ENCODE measurements around the gene MCC.
"Not testable (repeated sequence)": the region's sequence is repeated elsewhere in the genome, so short reads cannot be mapped to it uniquely, and the experiment has no call there.

MCC gene

DNA sequence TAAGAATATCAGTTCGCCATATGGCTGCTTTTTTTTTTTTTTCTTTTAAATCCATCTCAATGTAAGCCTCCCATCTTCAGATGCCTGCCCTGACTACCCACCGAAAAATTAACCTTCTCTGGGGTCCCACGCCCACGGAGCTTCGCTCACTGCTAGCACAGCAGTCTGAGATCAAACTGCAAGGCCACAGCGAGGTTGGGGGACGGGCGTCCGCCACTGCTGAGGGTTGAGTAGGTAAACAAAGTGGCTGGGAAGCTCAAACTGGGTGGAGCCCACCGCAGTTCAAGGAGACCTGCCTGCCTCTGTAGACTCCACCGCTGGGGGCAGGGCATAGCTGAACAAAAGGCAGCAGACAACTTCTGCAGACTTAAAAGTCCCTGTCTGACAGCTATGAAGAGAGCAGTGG is 414.6 kb downstream of the MCC start:
- H3K27me3 Mint-ChIP-seq (ENCODE audit: low read depth), result peaks cover 18% of the 10 kb centered on the region
- DNase-seq (ENCODE audit: low spot score), result not testable (repeated sequence)
- H3K27ac Mint-ChIP-seq, result peak overlapping the region; percentile 41
- H3K4me3 Mint-ChIP-seq, result peak overlapping the region; percentile 10
- peaks cover 12% of the 10 kb centered on the region for H3K36me3 Mint-ChIP-seq (ENCODE audit: low read depth)
- H3K9me3 Mint-ChIP-seq, result peaks cover 22% of the 10 kb centered on the region
- H3K4me1 Mint-ChIP-seq (ENCODE audit: low read depth), result peaks cover 14% of the 10 kb centered on the region

DNA sequence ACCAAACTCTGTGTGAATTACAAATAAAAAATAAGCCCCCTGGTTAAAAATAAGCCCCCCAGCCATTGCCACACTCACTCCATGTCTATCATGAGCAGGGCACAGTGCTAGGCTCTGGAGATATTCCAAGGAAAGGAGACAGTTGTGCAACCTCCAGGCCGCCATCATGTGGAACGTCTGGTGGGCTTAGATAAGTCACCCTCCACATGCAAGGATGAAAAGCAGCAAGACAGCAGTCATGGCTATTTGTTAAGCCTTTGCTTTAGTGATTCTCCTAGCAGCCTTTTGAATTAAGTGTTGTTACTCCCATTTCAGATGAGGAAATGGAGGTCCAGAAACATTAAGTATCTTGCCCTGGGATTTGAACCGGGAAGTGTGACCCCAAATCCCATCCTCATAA is 416.9 kb downstream of the MCC start:
- H3K27ac Mint-ChIP-seq, result no peak overlapping the region
- peaks cover 8% of the 10 kb centered on the region for H3K9me3 Mint-ChIP-seq
- H3K4me3 Mint-ChIP-seq, result no peak overlapping the region
- peaks cover 1% of the 10 kb centered on the region for H3K36me3 Mint-ChIP-seq (ENCODE audit: low read depth)
- peaks cover 7% of the 10 kb centered on the region for H3K27me3 Mint-ChIP-seq (ENCODE audit: low read depth)
- peaks cover 14% of the 10 kb centered on the region for H3K4me1 Mint-ChIP-seq (ENCODE audit: low read depth)
- DNase-seq (ENCODE audit: low spot score), result no peak

DNA sequence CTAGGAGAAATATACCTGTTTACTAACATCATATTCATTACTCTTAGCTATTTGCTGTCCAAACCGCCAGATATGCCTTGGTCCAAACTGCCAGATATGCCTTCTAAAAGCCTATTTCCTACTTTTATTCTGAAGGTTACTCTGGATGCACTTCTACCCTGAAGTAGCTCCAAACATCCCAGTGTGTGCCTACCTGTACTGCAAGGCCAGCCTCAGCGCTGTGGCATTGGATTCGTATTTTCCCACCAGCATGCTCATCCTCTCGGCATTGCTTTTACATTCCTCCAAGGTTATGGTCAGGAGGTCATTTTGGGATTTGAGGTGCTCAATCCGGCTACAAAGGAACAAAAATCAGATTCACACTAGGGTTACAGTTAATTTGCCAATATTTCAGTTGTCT is 417.4 kb downstream of the MCC start:
- peaks cover 7% of the 10 kb centered on the region for H3K27me3 Mint-ChIP-seq (ENCODE audit: low read depth)
- peaks cover 4% of the 10 kb centered on the region for H3K9me3 Mint-ChIP-seq
- no peak for DNase-seq (ENCODE audit: low spot score)
- no peak overlapping the region for H3K4me3 Mint-ChIP-seq
- no peak overlapping the region for H3K27ac Mint-ChIP-seq
- H3K36me3 Mint-ChIP-seq (ENCODE audit: low read depth), result peaks cover 1% of the 10 kb centered on the region
- H3K4me1 Mint-ChIP-seq (ENCODE audit: low read depth), result peaks cover 14% of the 10 kb centered on the region

DNA sequence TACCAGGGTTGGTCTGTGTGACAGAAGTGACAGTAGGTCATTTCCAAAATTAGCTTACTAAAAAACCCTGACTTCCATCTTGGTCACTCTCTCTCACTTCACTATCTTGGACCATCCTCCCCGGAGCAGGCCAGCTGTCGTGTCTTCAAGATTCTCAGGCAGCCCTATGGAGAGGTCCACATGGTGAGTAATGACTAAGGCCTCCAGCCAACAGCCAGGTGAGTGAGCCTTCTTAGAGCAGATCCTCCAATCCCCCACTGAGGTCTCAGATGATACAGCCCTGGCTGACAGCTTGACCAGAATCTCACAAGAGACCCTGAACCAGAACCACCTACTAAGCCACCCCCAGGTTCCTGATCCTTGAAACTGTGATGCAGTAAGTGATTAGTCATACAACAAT is 419.7 kb downstream of the MCC start:
- Mint-ChIP-seq H3K36me3 (ENCODE audit: low read depth) (no peaks in the 10 kb centered on the region), H3K4me1 (ENCODE audit: low read depth) (peaks cover 15% of the 10 kb centered on the region), H3K4me3 (no peak overlapping the region), H3K27ac (no peak overlapping the region), H3K27me3 (ENCODE audit: low read depth) (peaks cover 3% of the 10 kb centered on the region), H3K9me3 (no peaks in the 10 kb centered on the region)
- no peak for DNase-seq (ENCODE audit: low spot score)

DNA sequence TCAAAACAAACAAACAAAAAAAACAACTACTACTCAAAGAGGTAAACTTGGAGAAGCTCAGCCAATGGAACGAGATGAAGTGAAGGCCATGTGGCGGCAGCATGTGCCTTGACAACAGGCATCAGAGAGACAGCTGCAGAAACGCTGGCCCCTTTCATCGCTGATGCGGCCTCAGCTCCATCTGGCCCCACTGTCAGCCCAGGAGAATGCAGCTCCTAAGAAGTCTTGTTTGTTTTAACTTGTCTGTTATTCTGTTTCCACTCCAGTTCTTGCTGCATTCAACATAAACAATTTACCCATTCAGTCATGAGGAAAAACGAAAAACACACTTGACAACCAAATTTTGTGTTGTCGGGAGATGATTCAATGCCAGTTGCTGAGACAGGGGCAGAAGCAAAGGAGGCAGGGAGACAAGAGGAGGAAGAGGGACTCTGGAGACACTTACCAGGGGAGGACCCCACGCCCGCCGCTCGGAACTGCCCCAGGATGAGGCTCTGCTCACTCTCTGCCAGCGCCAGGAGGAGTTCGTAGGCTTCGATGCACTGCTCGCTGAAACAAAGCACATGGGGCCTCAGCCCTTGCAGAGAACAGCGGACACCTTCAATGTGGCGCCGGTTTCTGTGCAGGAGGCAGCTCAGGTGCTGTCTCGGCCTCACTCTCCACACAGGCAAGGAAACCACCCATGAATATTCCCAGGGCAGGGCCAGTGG is 420.5 kb downstream of the MCC start:
- no peak for DNase-seq (ENCODE audit: low spot score)
- Mint-ChIP-seq H3K36me3 (ENCODE audit: low read depth) (peaks cover 3% of the 10 kb centered on the region), H3K9me3 (no peaks in the 10 kb centered on the region), H3K27me3 (ENCODE audit: low read depth) (no peaks in the 10 kb centered on the region), H3K27ac (no peak overlapping the region), H3K4me3 (no peak overlapping the region), H3K4me1 (ENCODE audit: low read depth) (peaks cover 18% of the 10 kb centered on the region)

DNA sequence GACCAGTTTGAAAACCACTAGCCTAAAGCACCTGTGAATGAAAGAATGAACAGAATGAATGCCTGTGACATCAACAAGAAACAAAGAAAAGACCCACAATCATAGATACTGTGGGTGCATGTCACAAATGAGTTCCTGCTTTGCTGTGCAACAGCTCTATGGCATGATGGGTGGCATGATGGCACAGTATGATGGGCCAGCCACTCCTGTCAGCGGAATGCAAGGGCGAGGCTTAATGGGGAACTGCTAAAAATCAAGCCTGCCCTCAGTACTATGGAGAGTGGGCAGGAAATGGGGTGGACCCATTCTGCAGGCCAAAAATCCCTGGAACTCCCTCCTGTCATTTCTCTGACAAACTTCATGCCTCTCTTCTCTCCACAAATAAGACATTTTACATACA is 422.6 kb downstream of the MCC start:
- H3K27ac Mint-ChIP-seq, result no peak overlapping the region
- H3K36me3 Mint-ChIP-seq (ENCODE audit: low read depth), result peaks cover 3% of the 10 kb centered on the region

DNA sequence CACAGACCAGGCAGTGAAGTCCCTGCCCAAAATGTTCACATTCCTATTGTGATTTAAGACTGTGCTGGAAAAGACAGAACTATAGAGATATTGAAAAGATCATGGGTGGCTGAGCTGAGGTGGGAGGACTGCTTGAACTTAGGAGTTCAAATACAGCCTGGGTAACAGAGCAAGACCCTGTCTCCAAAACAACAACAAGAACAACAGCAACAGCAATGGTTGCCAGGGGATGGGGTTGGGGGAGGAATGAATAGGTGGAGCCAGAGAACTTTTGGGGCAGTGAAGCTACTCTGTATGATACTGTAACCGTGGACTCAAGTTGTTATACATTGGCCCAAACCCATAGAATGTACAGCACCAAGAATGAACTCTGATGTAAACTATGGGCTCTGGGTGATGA is 423.4 kb downstream of the MCC start:
- peaks cover 41% of the 10 kb centered on the region for H3K4me1 Mint-ChIP-seq (ENCODE audit: low read depth)
- peaks cover 3% of the 10 kb centered on the region for H3K36me3 Mint-ChIP-seq (ENCODE audit: low read depth)
- no peak overlapping the region for H3K4me3 Mint-ChIP-seq
- no peak overlapping the region for H3K27ac Mint-ChIP-seq
- H3K9me3 Mint-ChIP-seq, result no peaks in the 10 kb centered on the region
- no peaks in the 10 kb centered on the region for H3K27me3 Mint-ChIP-seq (ENCODE audit: low read depth)
- no peak for DNase-seq (ENCODE audit: low spot score)

More for the DNA sequence above, 422.6 kb downstream of the MCC start:
- Mint-ChIP-seq H3K4me3 (no peak overlapping the region), H3K27me3 (ENCODE audit: low read depth) (no peaks in the 10 kb centered on the region), H3K4me1 (ENCODE audit: low read depth) (peaks cover 38% of the 10 kb centered on the region), H3K9me3 (no peaks in the 10 kb centered on the region)
- DNase-seq (ENCODE audit: low spot score), result no peak

DNA sequence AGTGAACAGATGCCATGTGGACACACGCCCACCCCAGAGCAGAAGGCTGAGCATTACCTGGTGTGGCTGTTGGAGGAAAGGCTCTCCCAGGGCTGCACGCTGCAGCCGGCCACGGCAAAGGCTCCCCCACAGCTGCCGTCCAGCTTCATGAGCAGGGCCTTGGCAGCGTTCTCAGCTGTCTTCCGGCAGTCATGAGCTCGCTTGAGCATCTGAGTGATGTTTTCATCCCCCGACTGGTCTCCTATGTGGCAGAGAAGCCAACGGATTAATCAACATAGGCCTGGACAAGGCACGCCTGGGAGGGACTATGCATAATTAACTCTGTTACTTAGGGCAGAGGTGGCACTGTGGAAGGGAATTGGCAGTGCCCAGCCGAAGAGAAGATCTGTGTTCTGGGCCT is 424.3 kb downstream of the MCC start:
- H3K4me3 Mint-ChIP-seq, result no peak overlapping the region
- H3K36me3 Mint-ChIP-seq (ENCODE audit: low read depth), result peaks cover 6% of the 10 kb centered on the region
- H3K27ac Mint-ChIP-seq, result no peak overlapping the region
- H3K27me3 Mint-ChIP-seq (ENCODE audit: low read depth), result no peaks in the 10 kb centered on the region
- H3K9me3 Mint-ChIP-seq, result no peaks in the 10 kb centered on the region
- peaks cover 46% of the 10 kb centered on the region for H3K4me1 Mint-ChIP-seq (ENCODE audit: low read depth)
- no peak for DNase-seq (ENCODE audit: low spot score)

DNA sequence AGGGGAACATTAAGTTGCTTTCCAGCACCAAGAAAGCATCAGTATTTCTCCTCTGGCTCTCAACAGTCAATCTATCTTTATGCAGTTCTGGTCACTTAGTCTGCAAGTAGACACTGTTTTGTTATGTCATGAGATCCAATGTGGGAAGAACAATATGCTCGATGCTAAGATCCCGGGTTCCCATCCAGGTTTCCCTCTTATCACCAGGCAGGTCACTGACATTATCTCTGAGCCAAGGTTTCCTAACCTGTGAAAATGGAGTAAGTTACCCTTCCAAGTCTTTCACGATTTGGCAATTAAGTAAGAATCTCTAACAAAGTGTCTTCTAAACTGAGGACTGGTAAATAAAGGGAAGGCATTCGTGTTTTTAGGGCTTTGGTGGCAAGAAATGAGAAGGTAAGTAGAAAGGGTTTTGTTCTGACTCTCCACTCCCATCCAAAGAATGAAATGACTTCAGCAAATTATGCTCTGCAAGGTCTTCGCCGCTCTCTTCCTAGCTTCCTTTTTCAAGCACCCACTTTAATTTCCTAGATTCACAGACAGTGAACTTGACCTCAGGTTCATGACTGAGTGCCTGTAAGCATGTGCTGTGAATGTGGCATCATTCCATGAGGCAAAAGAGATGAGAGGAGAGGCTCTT is 425.3 kb downstream of the MCC start:
- H3K4me3 Mint-ChIP-seq, result peak overlapping the region; percentile 63
- peaks cover 6% of the 10 kb centered on the region for H3K36me3 Mint-ChIP-seq (ENCODE audit: low read depth)
- peak overlapping the region; percentile 74 for H3K27ac Mint-ChIP-seq
- peaks cover 47% of the 10 kb centered on the region for H3K4me1 Mint-ChIP-seq (ENCODE audit: low read depth)
- no peaks in the 10 kb centered on the region for H3K27me3 Mint-ChIP-seq (ENCODE audit: low read depth)
- no peaks in the 10 kb centered on the region for H3K9me3 Mint-ChIP-seq
- no peak for DNase-seq (ENCODE audit: low spot score)

DNA sequence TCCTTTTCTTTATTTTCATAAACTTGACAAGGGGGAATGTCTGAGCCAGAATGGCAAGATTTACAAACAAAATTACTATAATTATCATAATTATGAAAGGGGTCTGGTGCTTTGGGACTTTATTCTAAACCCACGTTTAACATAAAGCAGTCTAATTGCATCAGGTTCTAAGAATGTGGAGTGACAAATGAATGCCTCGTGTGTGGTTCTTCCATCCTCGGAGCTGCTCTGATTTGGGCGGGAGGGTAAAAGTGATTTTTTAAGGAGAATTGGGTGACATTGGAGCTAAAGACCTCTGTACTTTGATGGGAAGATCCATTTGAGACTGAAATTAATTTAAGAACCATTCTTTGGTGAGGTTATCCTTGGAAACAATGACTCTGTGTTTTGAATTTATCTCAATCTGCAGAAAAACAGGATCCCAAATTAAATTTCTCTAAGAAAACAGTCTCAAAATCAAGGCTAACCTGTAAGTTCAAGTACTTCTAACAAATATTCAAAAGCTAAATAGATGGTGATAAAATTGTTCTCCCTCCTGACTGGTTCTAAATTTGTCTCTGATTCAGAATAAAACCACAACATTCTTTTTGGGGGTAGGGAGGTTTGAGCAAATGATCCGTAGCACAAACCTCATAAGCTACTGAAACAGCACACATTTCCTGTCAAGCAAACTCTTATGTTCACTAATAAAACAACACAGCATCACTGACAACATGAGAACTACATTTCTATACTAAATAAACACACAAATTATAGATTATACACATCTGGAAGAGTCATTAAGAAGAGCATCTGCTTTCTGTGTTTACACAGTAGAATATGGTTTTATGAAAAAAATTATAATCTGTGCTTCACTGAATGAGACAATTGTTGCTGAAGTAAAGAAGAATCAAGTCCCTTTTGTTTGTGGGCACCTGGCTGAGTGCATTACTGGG is 426.1 kb downstream of the MCC start:
- Mint-ChIP-seq H3K27ac (peak overlapping the region; percentile 74), H3K27me3 (ENCODE audit: low read depth) (no peaks in the 10 kb centered on the region), H3K4me3 (peak overlapping the region; percentile 63), H3K9me3 (no peaks in the 10 kb centered on the region), H3K36me3 (ENCODE audit: low read depth) (peaks cover 6% of the 10 kb centered on the region), H3K4me1 (ENCODE audit: low read depth) (peaks cover 47% of the 10 kb centered on the region)
- no peak for DNase-seq (ENCODE audit: low spot score)

DNA sequence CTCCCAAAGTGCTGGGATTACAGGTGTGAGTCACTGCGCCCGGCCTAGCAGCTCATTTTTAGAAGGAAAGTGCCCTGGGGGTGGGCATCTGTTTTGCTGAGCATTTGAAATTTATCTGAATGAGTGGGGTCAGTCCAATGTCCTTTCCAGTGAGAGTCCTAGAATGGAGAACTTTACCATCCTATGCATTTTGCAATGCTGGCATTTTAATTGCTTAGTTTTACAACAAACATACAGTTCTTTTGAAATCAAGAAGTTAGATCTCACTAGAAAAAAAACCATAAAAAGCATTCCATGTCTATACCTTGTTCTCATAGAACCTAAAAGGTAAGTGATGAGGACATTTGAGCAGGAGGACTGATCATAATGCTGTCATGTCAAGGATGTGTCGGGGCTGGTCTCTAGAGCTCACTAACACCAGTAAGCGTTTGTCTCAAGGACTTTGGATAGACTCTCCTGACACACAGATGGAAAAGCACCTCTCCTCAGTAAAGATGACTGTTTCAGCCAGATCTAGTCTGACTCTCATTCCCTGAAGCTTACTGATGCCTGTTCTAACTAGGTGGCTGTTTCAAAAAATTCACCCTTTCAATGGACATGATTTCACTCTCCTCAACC is 427.7 kb downstream of the MCC start:
- peaks cover 6% of the 10 kb centered on the region for H3K36me3 Mint-ChIP-seq (ENCODE audit: low read depth)
- DNase-seq (ENCODE audit: low spot score), result no peak
- no peaks in the 10 kb centered on the region for H3K9me3 Mint-ChIP-seq
- H3K27ac Mint-ChIP-seq, result no peak overlapping the region
- no peaks in the 10 kb centered on the region for H3K27me3 Mint-ChIP-seq (ENCODE audit: low read depth)
- H3K4me1 Mint-ChIP-seq (ENCODE audit: low read depth), result peaks cover 47% of the 10 kb centered on the region
- H3K4me3 Mint-ChIP-seq, result no peak overlapping the region

DNA sequence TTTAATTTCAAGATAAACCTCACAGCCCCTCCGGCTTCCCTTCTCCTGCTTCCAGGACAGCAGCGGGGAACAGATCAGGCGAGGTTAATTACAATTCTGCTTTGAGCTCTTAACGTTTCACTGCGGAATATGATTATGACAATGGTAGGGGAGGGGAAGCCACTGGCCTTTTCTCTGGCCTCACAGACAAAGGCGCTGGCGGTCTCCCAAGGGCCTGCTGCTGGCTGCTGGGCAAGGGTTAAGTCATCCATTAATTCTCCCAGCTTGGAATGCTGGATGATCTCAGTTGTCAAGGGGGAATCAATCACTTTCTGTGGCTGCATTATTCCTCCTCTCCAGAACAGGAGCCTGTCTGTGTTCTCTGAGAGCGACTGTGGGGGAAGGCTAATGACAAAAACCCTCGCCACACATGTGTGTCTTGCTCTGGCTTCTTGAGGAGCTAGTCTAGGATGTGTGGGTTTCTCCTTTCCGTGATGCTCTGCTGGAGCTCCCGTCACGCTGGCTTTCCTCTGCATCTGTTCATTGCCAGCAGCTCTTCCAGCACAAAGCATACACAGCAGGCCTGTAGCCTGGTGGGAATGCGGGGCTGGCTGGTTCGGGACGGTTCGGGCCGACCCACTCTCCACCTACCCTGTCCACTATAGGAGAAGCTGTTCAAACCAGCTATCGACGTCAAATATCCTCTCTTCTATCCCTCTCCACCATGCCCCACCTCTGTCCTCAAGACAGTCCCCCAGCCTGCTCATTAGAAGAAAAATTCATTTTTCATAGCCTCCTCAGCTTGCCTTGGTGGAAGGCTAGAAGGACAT is 428.8 kb downstream of the MCC start:
- Mint-ChIP-seq H3K9me3 (no peaks in the 10 kb centered on the region), H3K4me3 (no peak overlapping the region), H3K27me3 (ENCODE audit: low read depth) (no peaks in the 10 kb centered on the region), H3K36me3 (ENCODE audit: low read depth) (peaks cover 6% of the 10 kb centered on the region), H3K27ac (no peak overlapping the region), H3K4me1 (ENCODE audit: low read depth) (peaks cover 40% of the 10 kb centered on the region)
- no peak for DNase-seq (ENCODE audit: low spot score)

DNA sequence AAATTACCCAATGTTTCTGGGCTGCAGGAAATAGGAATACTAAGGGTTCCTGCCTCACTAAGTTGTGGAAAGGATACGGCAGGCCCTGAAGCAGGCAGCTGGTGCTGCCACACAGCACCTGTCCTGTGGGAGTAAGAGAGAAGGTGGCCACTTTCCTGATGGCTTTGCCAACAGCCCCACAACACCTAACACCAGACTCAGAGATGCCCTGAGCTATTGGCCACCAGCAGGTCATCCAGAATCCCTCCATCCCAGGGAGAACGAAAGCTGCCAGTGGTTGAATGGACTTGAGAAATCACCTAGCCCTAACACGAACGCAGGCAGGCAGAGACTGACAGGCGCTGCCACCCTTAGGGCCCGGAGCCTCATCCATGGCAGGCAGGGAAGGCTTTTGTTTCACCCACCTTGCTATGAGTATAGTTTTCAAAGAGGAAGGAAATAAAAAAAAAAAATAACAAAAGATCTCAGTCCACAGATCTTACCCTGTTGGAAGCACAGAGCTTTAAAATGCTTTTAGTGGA is 429.5 kb downstream of the MCC start:
- peaks cover 6% of the 10 kb centered on the region for H3K36me3 Mint-ChIP-seq (ENCODE audit: low read depth)
- no peaks in the 10 kb centered on the region for H3K27me3 Mint-ChIP-seq (ENCODE audit: low read depth)
- H3K27ac Mint-ChIP-seq, result no peak overlapping the region
- DNase-seq (ENCODE audit: low spot score), result no peak
- no peak overlapping the region for H3K4me3 Mint-ChIP-seq
- H3K4me1 Mint-ChIP-seq (ENCODE audit: low read depth), result peaks cover 38% of the 10 kb centered on the region
- no peaks in the 10 kb centered on the region for H3K9me3 Mint-ChIP-seq
